ENCODE measurements around the gene PTPRZ1. TPM values are rescaled to one million over a fixed set of nuclear protein-coding genes. Genes with fewer than 3 reads are reported as not detected.

The PTPRZ1 gene
- total RNA-seq, 5 donors from 2014 or later (not counting 1 experiment from before 2014, with no cell fraction given) = 0.19 to 0.23 TPM; not detected in 3

GRCh38 chr7:121874298-121874697 is 1.3 kb downstream of the PTPRZ1 start:
- H3K36me3 ChIP-seq (ENCODE audit: control insufficient read depth in 2 of 2, extremely low read depth in 1 of 2, insufficient read depth in 1 of 2, low read length in 1 of 2) = no peaks in the 10 kb centered on the region
- H3K27me3 Mint-ChIP-seq = peaks cover 40 to 44% of the 10 kb centered on the region in 2 donors
- H3K4me3 ChIP-seq (ENCODE audit: control insufficient read depth in 1 of 2, extremely low read depth in 1 of 2, low read length in 1 of 2) = no peak overlapping the region
- CTCF ChIA-PET = no interaction called here
- peaks cover 0 to 3% (median 0%) of the 10 kb centered on the region in 3 donors for H3K9me3 Mint-ChIP-seq
- peaks cover 12% of the 10 kb centered on the region in 2 experiments for H3K27me3 ChIP-seq (replicated peaks in 1 of 2; ENCODE audit: control insufficient read depth in 2 of 2, extremely low read depth in 1 of 2, insufficient read depth in 2 of 2, low read length in 1 of 2)
- peaks cover 0 to 4% of the 10 kb centered on the region in 2 experiments for H3K4me1 ChIP-seq (ENCODE audit: control insufficient read depth in 1 of 2, extremely low read depth in 1 of 2, insufficient read depth in 2 of 2, low read length in 2 of 2)
- POLR2A ChIA-PET = no interaction called here
- no peak overlapping the region for H3K27ac ChIP-seq (ENCODE audit: low read length)
- ATAC-seq (replicated peaks in 1 of 4) (no peak), DNase-seq (no peak)
- H3K27ac Mint-ChIP-seq = no peak overlapping the region
- peaks cover 5 to 8% (median 6%) of the 10 kb centered on the region in 3 donors for H3K4me1 Mint-ChIP-seq
- no peaks in the 10 kb centered on the region for H3K9me3 ChIP-seq
- no peak overlapping the region for H3K4me3 Mint-ChIP-seq
- WGBS (ENCODE audit: insufficient coverage) = no CpG with 5 or more reads among the region's 9 CpGs
- peaks cover 3% of the 10 kb centered on the region for H3K36me3 Mint-ChIP-seq

DNA sequence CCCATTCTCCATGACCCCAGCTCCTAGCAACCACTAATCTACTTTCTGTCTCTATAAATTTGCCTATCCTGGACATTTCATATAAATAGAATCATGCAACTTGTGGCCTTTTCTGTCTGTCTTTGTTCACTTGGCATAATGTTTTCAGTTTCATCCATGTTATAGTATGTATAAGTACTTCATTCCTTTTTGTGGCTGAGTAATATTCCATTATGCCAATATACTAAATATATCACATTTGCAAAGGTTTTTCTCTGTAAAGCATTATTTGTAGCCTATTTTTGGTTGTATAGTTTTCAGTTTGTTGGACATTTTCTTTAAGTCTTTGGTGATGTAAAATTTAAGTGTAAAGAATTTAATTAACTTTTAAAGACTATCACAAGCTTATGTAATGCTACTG is 2.2 kb downstream of the PTPRZ1 start:
- peaks cover 40 to 44% of the 10 kb centered on the region in 2 donors for H3K27me3 Mint-ChIP-seq
- peaks cover 12% of the 10 kb centered on the region in 2 experiments for H3K27me3 ChIP-seq (replicated peaks in 1 of 2; ENCODE audit: control insufficient read depth in 2 of 2, extremely low read depth in 1 of 2, insufficient read depth in 2 of 2, low read length in 1 of 2)
- H3K27ac ChIP-seq (ENCODE audit: low read length) = no peak overlapping the region
- H3K4me1 ChIP-seq (ENCODE audit: control insufficient read depth in 1 of 2, extremely low read depth in 1 of 2, insufficient read depth in 2 of 2, low read length in 2 of 2) = peaks cover 0 to 4% of the 10 kb centered on the region in 2 experiments
- peaks cover 5 to 8% (median 6%) of the 10 kb centered on the region in 3 donors for H3K4me1 Mint-ChIP-seq
- no peaks in the 10 kb centered on the region for H3K36me3 ChIP-seq (ENCODE audit: control insufficient read depth in 2 of 2, extremely low read depth in 1 of 2, insufficient read depth in 1 of 2, low read length in 1 of 2)
- no peak overlapping the region for H3K4me3 Mint-ChIP-seq
- ChIA-PET POLR2A (no interaction called here), CTCF (no interaction called here)
- H3K9me3 ChIP-seq = no peaks in the 10 kb centered on the region
- H3K27ac Mint-ChIP-seq = no peak overlapping the region
- DNase-seq = no peak
- H3K4me3 ChIP-seq (ENCODE audit: control insufficient read depth in 1 of 2, extremely low read depth in 1 of 2, low read length in 1 of 2) = no peak overlapping the region
- no peak for ATAC-seq (replicated peaks in 1 of 4)
- H3K9me3 Mint-ChIP-seq = peaks cover 0 to 3% (median 0%) of the 10 kb centered on the region in 3 donors
- H3K36me3 Mint-ChIP-seq = peaks cover 3% of the 10 kb centered on the region

DNA sequence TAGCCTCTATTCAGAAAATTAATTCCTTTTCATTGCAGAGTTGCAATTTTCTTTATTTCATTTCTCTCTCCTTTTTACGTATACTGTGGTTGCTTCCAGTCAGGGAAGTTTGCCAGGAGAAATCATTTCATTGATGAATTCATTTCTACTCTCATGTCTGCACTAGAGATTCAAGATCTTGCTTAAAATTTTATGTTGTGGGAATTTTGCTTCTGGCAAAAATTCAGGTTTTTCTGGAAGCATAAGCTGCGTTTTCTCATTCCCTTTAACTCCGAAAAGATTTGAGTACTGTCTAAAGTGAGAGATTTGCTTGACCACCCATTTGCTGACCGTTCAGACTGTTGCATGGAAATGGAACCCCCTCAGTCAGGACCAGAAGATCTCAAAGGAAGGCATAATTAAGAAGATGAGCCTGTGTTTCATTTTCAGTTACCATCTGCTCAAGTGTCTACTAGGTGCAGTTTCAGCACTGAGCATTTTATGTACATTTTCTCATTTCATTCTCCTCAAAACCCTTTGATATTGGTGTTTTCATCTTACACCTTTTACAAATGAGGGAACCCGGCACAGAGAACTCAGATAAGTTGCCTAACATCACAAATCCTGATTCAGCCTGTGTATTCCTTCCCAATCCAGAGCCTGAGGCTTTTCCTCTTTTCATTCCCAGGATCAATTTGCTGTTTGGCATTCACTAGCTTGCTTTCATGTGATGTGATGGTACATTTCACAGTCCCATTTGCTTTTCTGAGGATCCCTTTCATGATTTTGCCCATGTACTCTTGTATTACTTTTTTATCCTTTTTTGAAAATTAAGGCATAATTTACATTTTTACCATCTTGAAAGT is 3.9 kb downstream of the PTPRZ1 start:
- Histone ChIP-seq H3K9me3 (no peaks in the 10 kb centered on the region), H3K27ac (ENCODE audit: low read length) (no peak overlapping the region), H3K27me3 (replicated peaks in 1 of 2; ENCODE audit: control insufficient read depth in 2 of 2, extremely low read depth in 1 of 2, insufficient read depth in 2 of 2, low read length in 1 of 2) (peaks cover 12% of the 10 kb centered on the region in 2 experiments), H3K36me3 (ENCODE audit: control insufficient read depth in 2 of 2, extremely low read depth in 1 of 2, insufficient read depth in 1 of 2, low read length in 1 of 2) (no peaks in the 10 kb centered on the region), H3K4me3 (ENCODE audit: control insufficient read depth in 1 of 2, extremely low read depth in 1 of 2, low read length in 1 of 2) (no peak overlapping the region), H3K4me1 (ENCODE audit: control insufficient read depth in 1 of 2, extremely low read depth in 1 of 2, insufficient read depth in 2 of 2, low read length in 2 of 2) (peaks cover 0 to 4% of the 10 kb centered on the region in 2 experiments)
- no peak for DNase-seq
- peaks cover 3% of the 10 kb centered on the region for H3K36me3 Mint-ChIP-seq
- ChIA-PET POLR2A (no interaction called here), CTCF (no interaction called here)
- H3K27me3 Mint-ChIP-seq = peaks cover 30 to 33% of the 10 kb centered on the region in 2 donors
- ATAC-seq (replicated peaks in 1 of 4) = no peak
- WGBS (ENCODE audit: insufficient coverage) = no CpG with 5 or more reads among the region's 5 CpGs
- H3K9me3 Mint-ChIP-seq = peaks cover 0 to 3% (median 0%) of the 10 kb centered on the region in 3 donors
- peaks cover 5 to 8% (median 6%) of the 10 kb centered on the region in 3 donors for H3K4me1 Mint-ChIP-seq
- H3K4me3 Mint-ChIP-seq = no peak overlapping the region
- no peak overlapping the region for H3K27ac Mint-ChIP-seq

- DNase-seq (no peak), ATAC-seq (replicated peaks in 1 of 4) (no peak)
- H3K36me3 Mint-ChIP-seq = no peaks in the 10 kb centered on the region
- Histone ChIP-seq H3K4me3 (ENCODE audit: control insufficient read depth in 1 of 2, extremely low read depth in 1 of 2, low read length in 1 of 2) (no peak overlapping the region), H3K4me1 (ENCODE audit: control insufficient read depth in 1 of 2, extremely low read depth in 1 of 2, insufficient read depth in 2 of 2, low read length in 2 of 2) (no peaks in the 10 kb centered on the region), H3K9me3 (no peaks in the 10 kb centered on the region), H3K36me3 (ENCODE audit: control insufficient read depth in 2 of 2, extremely low read depth in 1 of 2, insufficient read depth in 1 of 2, low read length in 1 of 2) (no peaks in the 10 kb centered on the region), H3K27me3 (replicated peaks in 1 of 2; ENCODE audit: control insufficient read depth in 2 of 2, extremely low read depth in 1 of 2, insufficient read depth in 2 of 2, low read length in 1 of 2) (peaks cover 0 to 8% of the 10 kb centered on the region in 2 experiments), H3K27ac (ENCODE audit: low read length) (no peak overlapping the region)
- H3K9me3 Mint-ChIP-seq = peaks cover 0 to 5% (median 0%) of the 10 kb centered on the region in 3 donors
- no peaks in the 10 kb centered on the region for H3K4me1 Mint-ChIP-seq
- peaks cover 14 to 20% of the 10 kb centered on the region in 2 donors for H3K27me3 Mint-ChIP-seq
- ChIA-PET POLR2A (no interaction called here), CTCF (no interaction called here)
- 42% methylated on average over 1 of the region's 5 CpGs for WGBS (ENCODE audit: insufficient coverage)
- H3K27ac Mint-ChIP-seq = no peak overlapping the region
- H3K4me3 Mint-ChIP-seq = no peak overlapping the region
Observed at GRCh38 chr7:121878918-121879464, 6.0 kb downstream of the PTPRZ1 start.

- H3K4me1 Mint-ChIP-seq = no peaks in the 10 kb centered on the region
- CTCF ChIA-PET = no interaction called here
Observed at GRCh38 chr7:121879544-121879943, 6.6 kb downstream of the PTPRZ1 start.

DNA sequence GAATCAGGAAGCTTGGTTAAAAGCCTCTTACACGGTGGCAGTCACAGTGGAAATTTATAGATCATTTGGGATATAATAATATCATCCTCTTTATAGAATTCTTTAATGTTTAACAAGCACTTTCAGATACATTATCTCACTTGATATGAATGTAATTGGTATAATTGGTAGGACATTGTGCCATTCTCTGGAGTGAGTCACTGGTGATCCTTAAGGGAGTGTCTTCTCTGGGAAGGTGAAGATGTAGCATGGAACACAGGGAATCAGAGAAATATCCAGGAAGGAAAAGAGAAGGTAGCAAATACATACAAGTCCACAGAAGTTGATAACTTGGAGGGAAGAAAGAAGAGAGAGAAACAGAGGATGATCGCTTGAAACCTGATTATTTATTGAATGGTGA is 9.8 kb downstream of the PTPRZ1 start:
- no peak overlapping the region for H3K27ac ChIP-seq (ENCODE audit: low read length)
- H3K4me3 Mint-ChIP-seq = no peak overlapping the region
- ChIA-PET POLR2A (no interaction called here), CTCF (no interaction called here)
- H3K9me3 Mint-ChIP-seq = peaks cover 0 to 2% (median 2%) of the 10 kb centered on the region in 3 donors
- H3K4me3 ChIP-seq (ENCODE audit: control insufficient read depth in 1 of 2, extremely low read depth in 1 of 2, low read length in 1 of 2) = no peak overlapping the region
- H3K4me1 Mint-ChIP-seq = no peaks in the 10 kb centered on the region
- no CpG with 5 or more reads among the region's 2 CpGs for WGBS (ENCODE audit: insufficient coverage)
- ATAC-seq (replicated peaks in 1 of 4) (no peak), DNase-seq (no peak)
- H3K4me1 ChIP-seq (ENCODE audit: control insufficient read depth in 1 of 2, extremely low read depth in 1 of 2, insufficient read depth in 2 of 2, low read length in 2 of 2) = no peaks in the 10 kb centered on the region
- H3K36me3 ChIP-seq (ENCODE audit: control insufficient read depth in 2 of 2, extremely low read depth in 1 of 2, insufficient read depth in 1 of 2, low read length in 1 of 2) = no peaks in the 10 kb centered on the region
- H3K36me3 Mint-ChIP-seq = no peaks in the 10 kb centered on the region
- no peaks in the 10 kb centered on the region for H3K27me3 Mint-ChIP-seq
- H3K9me3 ChIP-seq = no peaks in the 10 kb centered on the region
- no peak overlapping the region for H3K27ac Mint-ChIP-seq
- no peaks in the 10 kb centered on the region for H3K27me3 ChIP-seq (replicated peaks in 1 of 2; ENCODE audit: control insufficient read depth in 2 of 2, extremely low read depth in 1 of 2, insufficient read depth in 2 of 2, low read length in 1 of 2)

More at GRCh38 chr7:121879544-121879943, 6.6 kb downstream of the PTPRZ1 start:
- Mint-ChIP-seq H3K9me3 (peaks cover 0 to 5% (median 0%) of the 10 kb centered on the region in 3 donors), H3K27me3 (peaks cover 9 to 14% of the 10 kb centered on the region in 2 donors), H3K36me3 (no peaks in the 10 kb centered on the region), H3K4me3 (no peak overlapping the region), H3K27ac (no peak overlapping the region)
- ATAC-seq (replicated peaks in 1 of 4) (no peak), DNase-seq (no peak)
- Histone ChIP-seq H3K4me1 (ENCODE audit: control insufficient read depth in 1 of 2, extremely low read depth in 1 of 2, insufficient read depth in 2 of 2, low read length in 2 of 2) (no peaks in the 10 kb centered on the region), H3K36me3 (ENCODE audit: control insufficient read depth in 2 of 2, extremely low read depth in 1 of 2, insufficient read depth in 1 of 2, low read length in 1 of 2) (no peaks in the 10 kb centered on the region), H3K27me3 (replicated peaks in 1 of 2; ENCODE audit: control insufficient read depth in 2 of 2, extremely low read depth in 1 of 2, insufficient read depth in 2 of 2, low read length in 1 of 2) (peaks cover 0 to 8% of the 10 kb centered on the region in 2 experiments), H3K9me3 (no peaks in the 10 kb centered on the region), H3K27ac (ENCODE audit: low read length) (no peak overlapping the region), H3K4me3 (ENCODE audit: control insufficient read depth in 1 of 2, extremely low read depth in 1 of 2, low read length in 1 of 2) (no peak overlapping the region)
- POLR2A ChIA-PET = no interaction called here
- WGBS (ENCODE audit: insufficient coverage) = no CpG with 5 or more reads among the region's 1 CpG
